Sigmoid colon (tissue), 3 donors: ENCODE results near the gene OTX1.

ENCODE experiments used
- POLR2A ChIP-seq, 2 donors: fragments of 450-650 bp; IDR thresholded peaks; one replicate each; pipeline ENCODE4 v1.6.1; 2016; ENCODE audit warnings: antibody characterized with exemption in 2 of 2, mild to moderate bottlenecking in 2 of 2, moderate library complexity in 2 of 2
- TF ChIP-seq, protein P1 (sequence below), 4 experiments: fragments of 450-650 bp in 3 of 4; fragments of 200-600 bp in 1 of 4; IDR thresholded peaks; one replicate each; pipeline ENCODE4 v1.5.1; 2016 to 2019; ENCODE audit warnings: antibody characterized with exemption in 4 of 4, mild to moderate bottlenecking in 3 of 4, moderate library complexity in 2 of 4

DNA sequence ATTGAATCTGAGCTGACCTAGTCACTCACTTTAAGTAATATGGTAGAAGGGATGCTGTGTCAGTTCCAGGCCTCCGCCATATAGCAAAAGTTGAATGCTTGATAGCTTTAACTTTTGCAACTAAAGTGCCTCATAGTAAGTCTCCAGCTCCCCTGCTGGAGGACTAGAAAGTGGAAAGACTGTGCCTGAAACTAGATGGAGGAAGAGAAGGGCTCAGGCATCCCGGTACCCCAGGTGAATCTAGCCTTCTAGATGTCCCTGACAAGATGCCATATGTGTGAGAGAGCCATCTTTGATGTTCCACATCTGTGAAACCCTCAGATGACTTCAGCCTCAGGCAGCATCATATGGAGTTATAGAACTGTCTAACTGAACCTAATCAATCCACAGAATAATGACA, 21.0 kb downstream of the OTX1 start:
- TF ChIP-seq, protein P1, sequence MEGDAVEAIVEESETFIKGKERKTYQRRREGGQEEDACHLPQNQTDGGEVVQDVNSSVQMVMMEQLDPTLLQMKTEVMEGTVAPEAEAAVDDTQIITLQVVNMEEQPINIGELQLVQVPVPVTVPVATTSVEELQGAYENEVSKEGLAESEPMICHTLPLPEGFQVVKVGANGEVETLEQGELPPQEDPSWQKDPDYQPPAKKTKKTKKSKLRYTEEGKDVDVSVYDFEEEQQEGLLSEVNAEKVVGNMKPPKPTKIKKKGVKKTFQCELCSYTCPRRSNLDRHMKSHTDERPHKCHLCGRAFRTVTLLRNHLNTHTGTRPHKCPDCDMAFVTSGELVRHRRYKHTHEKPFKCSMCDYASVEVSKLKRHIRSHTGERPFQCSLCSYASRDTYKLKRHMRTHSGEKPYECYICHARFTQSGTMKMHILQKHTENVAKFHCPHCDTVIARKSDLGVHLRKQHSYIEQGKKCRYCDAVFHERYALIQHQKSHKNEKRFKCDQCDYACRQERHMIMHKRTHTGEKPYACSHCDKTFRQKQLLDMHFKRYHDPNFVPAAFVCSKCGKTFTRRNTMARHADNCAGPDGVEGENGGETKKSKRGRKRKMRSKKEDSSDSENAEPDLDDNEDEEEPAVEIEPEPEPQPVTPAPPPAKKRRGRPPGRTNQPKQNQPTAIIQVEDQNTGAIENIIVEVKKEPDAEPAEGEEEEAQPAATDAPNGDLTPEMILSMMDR (IDR thresholded peaks at IDR 0.05) = no peak
- TF ChIP-seq POLR2A (IDR thresholded peaks at IDR 0.05) = no peak
